ENCODE results near the gene PLSCR4. TPM values are rescaled to one million over a fixed set of nuclear protein-coding genes. Genes with fewer than 3 reads are reported as not detected.
"Not testable (repeated sequence)": the region's sequence is repeated elsewhere in the genome, so short reads cannot be mapped to it uniquely, and the experiment has no call there.

The PLSCR4 gene
- total RNA-seq, 1 donor from 2014 or later, result 17.5 TPM

DNA sequence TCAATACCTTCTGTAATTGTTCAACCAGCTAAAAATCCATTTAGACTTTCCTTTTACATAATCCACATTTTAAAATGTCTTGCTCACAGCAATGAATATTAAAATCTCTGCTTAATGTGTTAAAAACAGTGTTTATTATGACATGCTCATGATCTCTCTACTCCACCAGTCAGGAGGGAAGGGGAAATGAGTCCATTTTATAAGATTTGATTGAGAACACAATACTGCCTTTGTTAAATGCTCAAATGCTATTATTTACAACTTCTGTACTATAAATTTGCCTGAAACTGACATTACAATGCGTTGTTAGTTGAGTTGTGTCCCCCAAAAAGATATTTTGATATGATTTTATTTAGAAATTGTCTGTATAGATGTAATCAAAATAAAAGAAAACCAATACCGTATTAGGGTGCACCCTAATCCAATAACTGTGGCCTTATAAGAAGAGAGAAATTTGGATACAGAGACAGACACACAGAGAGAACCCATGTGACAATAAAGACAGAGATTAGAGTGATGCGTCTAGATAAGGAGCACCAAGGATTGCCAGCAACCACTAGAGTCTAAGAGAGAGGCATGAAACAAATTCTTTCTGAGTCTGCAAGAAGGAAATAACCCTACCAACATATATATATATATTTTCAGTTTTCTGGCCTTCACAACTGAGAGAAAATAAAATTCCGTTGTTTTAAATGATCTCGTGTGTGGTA is 9.1 kb upstream of the PLSCR4 start:
- Mint-ChIP-seq H3K4me1 (ENCODE audit: low read depth) (peaks cover 6% of the 10 kb centered on the region), H3K4me3 (ENCODE audit: unreplicated experiment) (no peak overlapping the region), H3K27ac (ENCODE audit: unreplicated experiment) (no peak overlapping the region), H3K27me3 (ENCODE audit: low read depth) (no peaks in the 10 kb centered on the region), H3K36me3 (ENCODE audit: low read depth) (no peaks in the 10 kb centered on the region), H3K9me3 (ENCODE audit: low read depth) (no peaks in the 10 kb centered on the region)
- TF ChIP-seq, protein P1, sequence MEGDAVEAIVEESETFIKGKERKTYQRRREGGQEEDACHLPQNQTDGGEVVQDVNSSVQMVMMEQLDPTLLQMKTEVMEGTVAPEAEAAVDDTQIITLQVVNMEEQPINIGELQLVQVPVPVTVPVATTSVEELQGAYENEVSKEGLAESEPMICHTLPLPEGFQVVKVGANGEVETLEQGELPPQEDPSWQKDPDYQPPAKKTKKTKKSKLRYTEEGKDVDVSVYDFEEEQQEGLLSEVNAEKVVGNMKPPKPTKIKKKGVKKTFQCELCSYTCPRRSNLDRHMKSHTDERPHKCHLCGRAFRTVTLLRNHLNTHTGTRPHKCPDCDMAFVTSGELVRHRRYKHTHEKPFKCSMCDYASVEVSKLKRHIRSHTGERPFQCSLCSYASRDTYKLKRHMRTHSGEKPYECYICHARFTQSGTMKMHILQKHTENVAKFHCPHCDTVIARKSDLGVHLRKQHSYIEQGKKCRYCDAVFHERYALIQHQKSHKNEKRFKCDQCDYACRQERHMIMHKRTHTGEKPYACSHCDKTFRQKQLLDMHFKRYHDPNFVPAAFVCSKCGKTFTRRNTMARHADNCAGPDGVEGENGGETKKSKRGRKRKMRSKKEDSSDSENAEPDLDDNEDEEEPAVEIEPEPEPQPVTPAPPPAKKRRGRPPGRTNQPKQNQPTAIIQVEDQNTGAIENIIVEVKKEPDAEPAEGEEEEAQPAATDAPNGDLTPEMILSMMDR (IDR thresholded peaks at IDR 0.05), result no peak
- no peak for DNase-seq (ENCODE audit: low spot score)

DNA sequence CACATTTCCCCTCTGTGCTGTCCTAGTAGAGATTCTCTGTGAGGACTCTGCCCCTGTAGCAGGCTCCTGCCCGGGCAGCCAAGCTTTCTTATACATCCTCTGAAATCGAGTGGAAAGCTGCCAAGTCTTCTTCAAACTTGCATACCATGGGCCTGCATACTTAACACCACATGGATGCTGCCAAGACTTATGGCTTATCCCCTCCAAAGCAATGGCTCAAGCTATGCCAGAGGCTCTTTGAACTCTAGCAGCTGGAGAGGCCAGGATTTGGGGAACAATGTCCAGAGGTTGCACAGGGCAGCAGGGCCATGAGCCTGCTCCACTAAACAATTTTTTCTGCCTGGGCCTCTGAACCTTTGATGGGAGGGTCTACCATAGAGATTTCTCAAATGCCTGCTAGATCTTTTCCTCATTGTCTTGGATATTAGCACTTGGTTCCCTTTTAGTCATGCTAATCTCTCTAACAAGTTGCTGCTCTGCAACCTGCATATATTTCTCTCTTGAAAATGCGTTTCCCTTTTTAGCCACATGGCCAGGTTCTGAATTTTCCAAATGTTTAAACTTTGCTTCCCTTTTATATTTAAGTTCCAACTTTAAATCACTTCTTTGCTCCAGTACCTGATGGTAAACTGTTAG is 6.1 kb upstream of the PLSCR4 start:
- Mint-ChIP-seq H3K4me1 (ENCODE audit: low read depth) (peaks cover 4% of the 10 kb centered on the region), H3K9me3 (ENCODE audit: low read depth) (peaks cover 18% of the 10 kb centered on the region), H3K36me3 (ENCODE audit: low read depth) (peaks cover 3% of the 10 kb centered on the region), H3K27me3 (ENCODE audit: low read depth) (no peaks in the 10 kb centered on the region), H3K27ac (ENCODE audit: unreplicated experiment) (no peak overlapping the region), H3K4me3 (ENCODE audit: unreplicated experiment) (no peak overlapping the region)
- TF ChIP-seq, protein P1 (IDR thresholded peaks at IDR 0.05), result no peak
- DNase-seq (ENCODE audit: low spot score), result no peak

DNA sequence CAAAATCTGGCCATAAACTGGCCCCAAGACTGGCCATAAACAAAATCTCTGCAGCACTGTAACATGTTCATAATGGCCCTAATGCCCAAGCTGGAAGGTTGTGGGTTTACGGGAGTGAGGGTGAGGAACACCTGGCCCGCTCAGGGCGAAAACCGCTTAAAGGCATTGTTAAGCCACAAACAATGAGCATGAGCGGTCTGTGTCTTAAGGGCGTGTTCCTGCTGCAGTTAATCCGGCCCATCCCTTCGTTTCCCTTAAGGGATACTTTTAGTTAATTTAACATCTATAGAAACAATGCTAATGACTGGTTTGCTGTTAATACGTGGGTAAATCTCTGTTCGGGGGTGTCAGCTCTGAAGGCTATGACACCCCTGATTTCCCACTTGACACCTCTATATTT is 1.5 kb upstream of the PLSCR4 start:
- H3K4me1 Mint-ChIP-seq (ENCODE audit: low read depth), result peaks cover 21% of the 10 kb centered on the region
- not testable (repeated sequence) for H3K4me3 Mint-ChIP-seq (ENCODE audit: unreplicated experiment)
- peaks cover 18% of the 10 kb centered on the region for H3K9me3 Mint-ChIP-seq (ENCODE audit: low read depth)

DNA sequence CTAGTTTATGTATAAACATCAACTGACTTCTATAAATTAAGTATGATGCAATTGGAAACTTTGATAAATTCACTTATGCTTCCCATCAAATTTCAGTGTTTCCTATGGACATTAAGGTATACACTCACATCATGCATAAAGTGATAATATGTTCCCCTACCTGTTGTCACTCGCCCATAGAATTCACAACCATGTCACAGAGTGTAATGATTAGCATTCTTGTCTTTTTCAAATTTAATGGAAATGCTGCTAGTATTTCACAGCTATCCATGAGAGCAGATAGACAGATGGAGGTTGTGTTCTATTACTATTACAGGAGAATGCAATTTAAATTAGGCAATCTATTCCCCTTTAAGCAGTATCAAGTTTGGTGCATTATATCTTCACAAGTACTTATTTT is 984 bp downstream of the PLSCR4 start:
- peaks cover 3% of the 10 kb centered on the region for H3K36me3 Mint-ChIP-seq (ENCODE audit: low read depth)
- DNase-seq (ENCODE audit: low spot score), result no peak
- peaks cover 18% of the 10 kb centered on the region for H3K9me3 Mint-ChIP-seq (ENCODE audit: low read depth)
- TF ChIP-seq, protein P1 (IDR thresholded peaks at IDR 0.05), result no peak
- no peaks in the 10 kb centered on the region for H3K27me3 Mint-ChIP-seq (ENCODE audit: low read depth)
- peak overlapping the region; percentile 80 for H3K4me3 Mint-ChIP-seq (ENCODE audit: unreplicated experiment)
- peaks cover 24% of the 10 kb centered on the region for H3K4me1 Mint-ChIP-seq (ENCODE audit: low read depth)
- H3K27ac Mint-ChIP-seq (ENCODE audit: unreplicated experiment), result no peak overlapping the region

More for the DNA sequence above, 1.5 kb upstream of the PLSCR4 start:
- H3K27ac Mint-ChIP-seq (ENCODE audit: unreplicated experiment); H3K27me3 Mint-ChIP-seq (ENCODE audit: low read depth); H3K36me3 Mint-ChIP-seq (ENCODE audit: low read depth); DNase-seq (ENCODE audit: low spot score): not testable (repeated sequence)

DNA sequence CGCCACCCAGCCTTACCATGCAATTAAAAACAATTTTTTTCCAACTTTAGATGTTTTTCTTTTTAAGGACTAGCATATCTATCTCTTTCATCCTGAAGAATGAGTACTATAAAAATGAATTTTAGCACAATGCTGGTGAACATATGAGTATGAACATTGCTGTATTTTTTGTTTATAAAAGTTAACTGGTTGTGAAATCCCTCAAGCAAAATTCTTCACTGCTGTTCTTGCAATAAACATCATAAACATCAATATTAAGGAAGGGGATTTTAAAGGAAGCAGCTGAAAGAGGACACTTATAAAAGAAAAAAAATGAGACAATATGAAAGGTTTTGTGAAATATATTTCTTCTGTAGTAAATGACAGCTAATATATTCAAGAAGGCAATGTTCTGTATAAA is 3.0 kb downstream of the PLSCR4 start:
- Mint-ChIP-seq H3K36me3 (ENCODE audit: low read depth) (no peaks in the 10 kb centered on the region), H3K9me3 (ENCODE audit: low read depth) (peaks cover 3% of the 10 kb centered on the region), H3K27ac (ENCODE audit: unreplicated experiment) (no peak overlapping the region), H3K27me3 (ENCODE audit: low read depth) (no peaks in the 10 kb centered on the region), H3K4me3 (ENCODE audit: unreplicated experiment) (no peak overlapping the region), H3K4me1 (ENCODE audit: low read depth) (peaks cover 24% of the 10 kb centered on the region)
- TF ChIP-seq, protein P1 (IDR thresholded peaks at IDR 0.05), result no peak
- DNase-seq (ENCODE audit: low spot score), result no peak

Measured in chondrocyte (in vitro differentiated cells).